Pancreas (tissue), 10 donors: ENCODE data around the gene ANKRD1. TPM values are rescaled to one million over a fixed set of nuclear protein-coding genes. Genes with fewer than 3 reads are reported as not detected.

Experiments used
- ATAC-seq, 4 donors: fragments of 200-7000 bp; cut with Tn5 transposase; one replicate each; pipeline versions ENCODE4 v1.8.0 to v1.9.1; 2020; ENCODE audit warnings: mild to moderate bottlenecking in 4 of 4, moderate library complexity in 4 of 4
- DNase-seq, 6 donors: peaks; one replicate each; pipeline ENCODE4 v3.0.0-alpha.2; 2020
- FAIRE-seq: peaks from 2 replicates; lab custom pipeline; 2012; peaks lifted over from hg19 to GRCh38; lab: Jason Lieb, UNC
- H3K27ac ChIP-seq, 4 donors: fragments of 200-600 bp; sonication (generic); 1 replicate in 3 of 4; 2 replicates in 1 of 4; pipeline versions ENCODE4 v1.5.0 to v1.8.0; 2020
- H3K27me3 ChIP-seq, 4 donors: fragments of 200-600 bp; one replicate each; pipeline ENCODE4 v1.8.0; 2021
- H3K36me3 ChIP-seq, 3 donors: fragments of 200-600 bp; sonication (generic) in 1 of 3; one replicate each; pipeline versions ENCODE4 v1.5.0 to v1.8.0; 2020 to 2021
- H3K4me1 ChIP-seq, 3 donors: fragments of 200-600 bp; one replicate each; pipeline ENCODE4 v1.8.0; 2021
- H3K4me3 ChIP-seq, 4 donors: fragments of 200-600 bp; sonication (generic) in 2 of 4; one replicate each; pipeline versions ENCODE4 v1.5.0 to v1.8.0; 2020 to 2021
- H3K9me3 ChIP-seq, 4 donors: fragments of 200-600 bp; one replicate each; pipeline ENCODE4 v1.8.0; 2021
- CTCF ChIP-seq, 4 donors: fragments of 200-600 bp; sonication (generic) in 3 of 4; IDR thresholded peaks; one replicate each; pipeline versions ENCODE4 v1.5.0 to v1.8.0; 2021; ENCODE audit warnings: antibody characterized with exemption in 4 of 4
- WGBS, 2 donors: extraction: QIAGEN DNeasy Blood & Tissue Kit; methylation state at CpG; one replicate each; pipeline ENCODE4 v1.1.7; 2013; 5-methylcytosine and 5-hydroxymethylcytosine counted together
- intact Hi-C, 3 donors: fragments of 100-400 bp; cut with DNase I; formaldehyde crosslinking; loops; one replicate each; pipeline versions ENCODE4 v1.11.1 to v1.14.2; 2022
- polyA plus RNA-seq, 2 donors: library from polyadenylated mRNA; stranded (reverse); fragments of 200-250 nt; gene quantifications; one replicate each; pipeline ENCODE4 v1.2.3, GENCODE V29; 2013
- total RNA-seq, 6 donors: library from RNA; stranded (reverse); fragmentation: NEBNext Ultra II Directional in 4 of 6; extraction: Animal tissue kit (Norgen Biotek cat#: 25700) in 4 of 6; gene quantifications; one replicate each; pipeline versions ENCODE4 v1.2.1 to v1.2.4, GENCODE V29; 2021 to 2023
- donor health status: healthy with polysubstance abuse.
- donor health status: DM: no; HTN: no; CAD: no; lungs with moderate emphysema.
- donor health status: DM: no; HTN: no; CAD: no.
- donor health status: control.
- donor health status: control.
- donor health status: Bipolar disorder and iron deficiency.
- donor health status: DM: yes; HTN: yes; CAD: no.
- donor health status: DM: no; HTN: no; CAD: no.
- donor health status: DM: no; HTN: no; CAD: no.
- donor health status: DM: yes; HTN: yes; CAD: no.

ANKRD1 gene
- total and polyA plus RNA-seq, 8 donors, result 0.12 to 2.8 (median 1.4) TPM

GRCh38 chr10:90937645-90938258, 16.9 kb upstream of the ANKRD1 start:
- intact Hi-C loops, result no loop called here
- Histone ChIP-seq H3K36me3 (no peaks in the 10 kb centered on the region), H3K4me3 (no peak overlapping the region), H3K27me3 (no peaks in the 10 kb centered on the region), H3K4me1 (no peaks in the 10 kb centered on the region), H3K27ac (no peak overlapping the region), H3K9me3 (no peaks in the 10 kb centered on the region)
- 78 to 86% methylated on average over 8 of the region's 8 CpGs for WGBS, 2 donors
- no peak for FAIRE-seq
- TF ChIP-seq CTCF (IDR thresholded peaks at IDR 0.05), result no peak
- no peak for ATAC-seq
- DNase-seq, result no peak

GRCh38 chr10:90936276-90936659, 15.4 kb upstream of the ANKRD1 start:
- FAIRE-seq (no peak), ATAC-seq (no peak), DNase-seq (no peak)
- H3K4me3 ChIP-seq, result no peak overlapping the region
- H3K36me3 ChIP-seq, result no peaks in the 10 kb centered on the region
- H3K4me1 ChIP-seq, result no peaks in the 10 kb centered on the region
- intact Hi-C loops, result no loop called here
- H3K27me3 ChIP-seq, result no peaks in the 10 kb centered on the region
- WGBS, 2 donors, result 58 to 68% methylated on average over 2 of the region's 2 CpGs
- H3K9me3 ChIP-seq, result no peaks in the 10 kb centered on the region
- TF ChIP-seq CTCF (IDR thresholded peaks at IDR 0.05), result no peak
- no peak overlapping the region for H3K27ac ChIP-seq

- no peak overlapping the region for H3K27ac ChIP-seq
- H3K4me1 ChIP-seq, result no peaks in the 10 kb centered on the region
- no peak overlapping the region for H3K4me3 ChIP-seq
- no peaks in the 10 kb centered on the region for H3K36me3 ChIP-seq
- ATAC-seq (no peak), FAIRE-seq (no peak), DNase-seq (no peak)
- no peak for TF ChIP-seq CTCF (IDR thresholded peaks at IDR 0.05)
- H3K9me3 ChIP-seq, result no peaks in the 10 kb centered on the region
- WGBS, 2 donors, result 71 to 80% methylated on average over 5 of the region's 5 CpGs
- no peaks in the 10 kb centered on the region for H3K27me3 ChIP-seq
- intact Hi-C loops, result no loop called here
Measured at GRCh38 chr10:90935581-90936275, 14.8 kb upstream of the ANKRD1 start.

GRCh38 chr10:90930971-90931871, 10.3 kb upstream of the ANKRD1 start:
- Histone ChIP-seq H3K27ac (peak overlapping the region in 2 of 4 donors; percentile 10 to 20), H3K27me3 (no peaks in the 10 kb centered on the region), H3K4me3 (no peak overlapping the region), H3K4me1 (peaks cover 0 to 3% (median 0%) of the 10 kb centered on the region in 3 donors), H3K9me3 (no peaks in the 10 kb centered on the region), H3K36me3 (no peaks in the 10 kb centered on the region)
- no peak for TF ChIP-seq CTCF (IDR thresholded peaks at IDR 0.05)
- no peak for DNase-seq
- 62 to 63% methylated on average over 6 of the region's 6 CpGs for WGBS, 2 donors
- no peak for FAIRE-seq
- ATAC-seq, result peak in 3 of 4 donors; percentile 34 to 54 (median 44)
- intact Hi-C loops, result no loop called here
